ENCODE data around the gene STYXL1. TPM values are rescaled to one million over a fixed set of nuclear protein-coding genes. Genes with fewer than 3 reads are reported as not detected.

Gene STYXL1
- total RNA-seq, 1 donor from 2014 or later, result 28.5 TPM

DNA sequence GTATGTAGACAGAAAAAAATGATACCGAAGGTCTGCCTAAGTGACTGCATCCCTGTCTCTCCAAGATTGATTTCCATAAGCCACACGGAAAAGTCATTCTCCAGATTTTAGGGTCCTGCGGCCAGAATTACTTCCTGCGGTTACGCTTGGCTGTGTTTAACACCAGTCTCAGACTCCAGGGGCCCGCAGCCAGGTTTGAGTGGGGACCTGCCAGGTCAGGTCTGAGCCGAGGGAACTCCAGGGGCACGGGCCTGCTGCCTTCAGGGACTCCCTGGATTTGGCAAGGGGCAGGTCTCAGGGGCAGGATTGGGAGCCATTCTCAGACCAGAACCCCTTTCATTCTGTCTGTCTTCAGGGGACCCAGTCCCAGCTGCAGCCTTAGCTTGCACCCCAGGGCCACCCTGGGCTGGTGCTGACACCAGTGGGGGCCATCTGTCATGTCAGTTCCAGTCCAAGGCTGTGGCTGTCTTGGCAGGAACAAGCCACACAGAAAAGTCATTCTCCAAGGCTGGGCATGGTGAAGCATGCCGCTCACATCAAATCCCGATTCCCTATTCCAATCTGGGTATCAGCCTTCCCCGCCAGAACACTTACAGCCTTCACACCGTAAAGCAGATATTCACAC, 92.4 kb downstream of the STYXL1 start:
- Mint-ChIP-seq H3K4me3 (ENCODE audit: unreplicated experiment) (no peak overlapping the region), H3K36me3 (ENCODE audit: low read depth) (peaks cover 7% of the 10 kb centered on the region), H3K27me3 (ENCODE audit: low read depth) (no peaks in the 10 kb centered on the region), H3K27ac (ENCODE audit: unreplicated experiment) (peak overlapping the region; percentile 1), H3K4me1 (ENCODE audit: low read depth) (peaks cover 25% of the 10 kb centered on the region), H3K9me3 (ENCODE audit: low read depth) (no peaks in the 10 kb centered on the region)
- no peak for DNase-seq (ENCODE audit: low spot score)
- TF ChIP-seq, protein P1, sequence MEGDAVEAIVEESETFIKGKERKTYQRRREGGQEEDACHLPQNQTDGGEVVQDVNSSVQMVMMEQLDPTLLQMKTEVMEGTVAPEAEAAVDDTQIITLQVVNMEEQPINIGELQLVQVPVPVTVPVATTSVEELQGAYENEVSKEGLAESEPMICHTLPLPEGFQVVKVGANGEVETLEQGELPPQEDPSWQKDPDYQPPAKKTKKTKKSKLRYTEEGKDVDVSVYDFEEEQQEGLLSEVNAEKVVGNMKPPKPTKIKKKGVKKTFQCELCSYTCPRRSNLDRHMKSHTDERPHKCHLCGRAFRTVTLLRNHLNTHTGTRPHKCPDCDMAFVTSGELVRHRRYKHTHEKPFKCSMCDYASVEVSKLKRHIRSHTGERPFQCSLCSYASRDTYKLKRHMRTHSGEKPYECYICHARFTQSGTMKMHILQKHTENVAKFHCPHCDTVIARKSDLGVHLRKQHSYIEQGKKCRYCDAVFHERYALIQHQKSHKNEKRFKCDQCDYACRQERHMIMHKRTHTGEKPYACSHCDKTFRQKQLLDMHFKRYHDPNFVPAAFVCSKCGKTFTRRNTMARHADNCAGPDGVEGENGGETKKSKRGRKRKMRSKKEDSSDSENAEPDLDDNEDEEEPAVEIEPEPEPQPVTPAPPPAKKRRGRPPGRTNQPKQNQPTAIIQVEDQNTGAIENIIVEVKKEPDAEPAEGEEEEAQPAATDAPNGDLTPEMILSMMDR (IDR thresholded peaks at IDR 0.05), result no peak

DNA sequence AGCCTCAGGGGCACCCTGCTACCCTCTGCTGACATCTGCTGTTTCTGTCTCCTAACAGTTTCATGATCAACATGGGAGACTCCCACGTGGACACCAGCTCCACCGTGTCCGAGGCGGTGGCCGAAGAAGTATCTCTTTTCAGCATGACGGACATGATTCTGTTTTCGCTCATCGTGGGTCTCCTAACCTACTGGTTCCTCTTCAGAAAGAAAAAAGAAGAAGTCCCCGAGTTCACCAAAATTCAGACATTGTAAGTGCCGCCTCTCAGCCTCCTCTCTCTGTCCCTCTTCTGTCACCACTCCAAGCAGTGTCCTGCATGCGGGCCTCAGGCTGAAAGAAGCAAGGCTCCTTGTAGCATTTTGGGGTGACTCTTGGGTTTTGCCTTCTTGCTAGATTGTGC, 93.9 kb downstream of the STYXL1 start:
- H3K9me3 Mint-ChIP-seq (ENCODE audit: low read depth), result no peaks in the 10 kb centered on the region
- H3K27ac Mint-ChIP-seq (ENCODE audit: unreplicated experiment), result no peak overlapping the region
- no peak overlapping the region for H3K4me3 Mint-ChIP-seq (ENCODE audit: unreplicated experiment)
- peaks cover 7% of the 10 kb centered on the region for H3K36me3 Mint-ChIP-seq (ENCODE audit: low read depth)
- TF ChIP-seq, protein P1 (IDR thresholded peaks at IDR 0.05), result no peak
- DNase-seq (ENCODE audit: low spot score), result no peak
- H3K4me1 Mint-ChIP-seq (ENCODE audit: low read depth), result peaks cover 29% of the 10 kb centered on the region
- no peaks in the 10 kb centered on the region for H3K27me3 Mint-ChIP-seq (ENCODE audit: low read depth)

DNA sequence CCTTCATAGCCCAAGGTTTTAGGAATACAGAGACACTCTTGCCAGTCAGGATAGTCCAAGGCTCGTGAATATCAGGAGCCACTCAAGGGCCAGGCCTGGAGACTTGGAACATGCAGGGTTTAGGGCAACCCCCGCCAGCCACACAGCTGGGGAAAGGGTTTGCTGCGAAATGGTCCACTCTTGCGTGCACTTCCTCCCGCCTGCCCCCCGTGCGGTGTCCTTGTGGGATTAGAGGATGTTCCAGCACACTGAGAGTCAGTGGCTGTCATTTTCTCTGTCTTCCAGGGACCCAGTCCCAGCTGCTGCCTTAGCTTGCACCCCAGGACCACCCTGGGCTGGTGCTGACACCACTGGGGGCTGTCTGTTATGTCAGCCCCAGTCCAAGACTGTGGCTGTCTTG, 94.4 kb downstream of the STYXL1 start:
- DNase-seq (ENCODE audit: low spot score), result no peak
- TF ChIP-seq, protein P1 (IDR thresholded peaks at IDR 0.05), result no peak
- H3K4me3 Mint-ChIP-seq (ENCODE audit: unreplicated experiment), result no peak overlapping the region
- H3K27ac Mint-ChIP-seq (ENCODE audit: unreplicated experiment), result no peak overlapping the region
- no peaks in the 10 kb centered on the region for H3K27me3 Mint-ChIP-seq (ENCODE audit: low read depth)
- no peaks in the 10 kb centered on the region for H3K9me3 Mint-ChIP-seq (ENCODE audit: low read depth)
- peaks cover 7% of the 10 kb centered on the region for H3K36me3 Mint-ChIP-seq (ENCODE audit: low read depth)
- H3K4me1 Mint-ChIP-seq (ENCODE audit: low read depth), result peaks cover 27% of the 10 kb centered on the region

DNA sequence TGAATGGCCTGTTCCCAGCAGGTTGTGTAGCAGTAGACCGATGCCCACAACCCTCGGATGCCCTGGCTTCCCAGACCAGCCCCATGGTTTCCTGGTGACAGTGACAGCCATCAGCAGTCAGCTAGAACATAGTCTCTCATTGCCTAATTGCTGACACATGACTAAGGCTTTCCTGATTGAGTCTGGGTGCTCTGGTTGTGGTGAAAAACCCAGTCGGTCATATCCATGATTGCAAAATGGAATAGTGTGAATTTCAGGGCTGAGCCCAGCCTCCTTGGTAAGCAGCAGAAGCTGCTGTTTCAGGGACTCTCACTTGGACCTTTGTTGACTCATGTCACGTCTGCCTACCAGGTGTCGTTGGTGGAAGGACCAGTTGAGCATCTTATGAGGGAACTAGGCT, 96.3 kb downstream of the STYXL1 start:
- Mint-ChIP-seq H3K36me3 (ENCODE audit: low read depth) (peaks cover 7% of the 10 kb centered on the region), H3K4me1 (ENCODE audit: low read depth) (peaks cover 15% of the 10 kb centered on the region), H3K4me3 (ENCODE audit: unreplicated experiment) (no peak overlapping the region), H3K27me3 (ENCODE audit: low read depth) (no peaks in the 10 kb centered on the region), H3K27ac (ENCODE audit: unreplicated experiment) (no peak overlapping the region), H3K9me3 (ENCODE audit: low read depth) (no peaks in the 10 kb centered on the region)
- TF ChIP-seq, protein P1 (IDR thresholded peaks at IDR 0.05), result no peak
- no peak for DNase-seq (ENCODE audit: low spot score)

DNA sequence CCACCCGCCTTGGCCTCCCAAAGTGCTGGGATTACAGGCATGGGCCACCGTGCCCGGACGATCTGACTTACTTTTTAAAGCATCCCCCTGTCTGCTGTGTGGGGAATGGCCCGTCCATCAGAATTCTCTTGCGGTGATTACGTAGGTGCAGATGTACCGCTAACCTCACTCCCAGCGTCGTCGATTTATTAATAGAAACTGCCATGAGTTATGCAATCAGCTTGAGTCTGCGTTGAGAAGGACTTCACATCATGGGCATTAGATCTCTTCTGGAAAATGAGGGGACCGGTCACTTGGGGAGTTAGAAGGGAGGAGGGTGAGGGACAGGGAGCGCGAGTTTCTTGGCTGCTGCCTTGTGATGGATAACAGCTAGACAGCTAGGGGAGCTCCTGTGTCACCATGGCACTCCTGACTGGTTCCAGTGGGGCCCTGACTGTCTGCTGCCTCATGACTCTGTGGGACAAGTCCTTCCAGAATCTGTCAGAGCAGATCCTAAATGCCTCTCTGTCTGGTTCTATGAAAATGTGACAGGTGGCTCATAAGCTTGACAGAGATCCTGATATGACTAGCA, 97.6 kb downstream of the STYXL1 start:
- H3K27me3 Mint-ChIP-seq (ENCODE audit: low read depth), result no peaks in the 10 kb centered on the region
- peaks cover 4% of the 10 kb centered on the region for H3K36me3 Mint-ChIP-seq (ENCODE audit: low read depth)
- TF ChIP-seq, protein P1 (IDR thresholded peaks at IDR 0.05), result no peak
- DNase-seq (ENCODE audit: low spot score), result no peak
- no peak overlapping the region for H3K4me3 Mint-ChIP-seq (ENCODE audit: unreplicated experiment)
- peaks cover 6% of the 10 kb centered on the region for H3K4me1 Mint-ChIP-seq (ENCODE audit: low read depth)
- no peaks in the 10 kb centered on the region for H3K9me3 Mint-ChIP-seq (ENCODE audit: low read depth)
- peak overlapping the region; percentile 12 for H3K27ac Mint-ChIP-seq (ENCODE audit: unreplicated experiment)
